ENCODE data around the gene ZRANB1. TPM values are rescaled to one million over a fixed set of nuclear protein-coding genes. Genes with fewer than 3 reads are reported as not detected.

ZRANB1 gene
- total and polyA plus RNA-seq, 8 donors = 4.3 to 12.2 (median 7.7) TPM

DNA sequence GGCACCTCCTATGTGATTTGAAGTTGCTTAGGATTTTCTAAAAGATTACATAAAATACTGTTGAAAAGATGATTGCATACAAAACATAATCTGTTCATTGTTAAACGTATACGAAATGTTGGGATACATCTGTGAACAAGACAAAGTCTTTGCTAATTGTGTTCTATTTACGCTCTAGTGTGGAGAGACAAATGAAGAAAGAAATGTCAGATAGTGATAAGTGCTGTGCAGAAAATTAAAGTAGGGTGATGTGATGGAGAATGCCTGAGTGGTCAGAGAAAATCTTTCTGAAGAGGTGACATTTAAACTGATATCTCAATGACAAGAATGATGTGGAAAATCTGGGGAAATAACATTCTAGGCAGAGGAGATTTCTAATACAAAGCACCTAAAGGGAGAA, 13.4 kb upstream of the ZRANB1 start:
- TF ChIP-seq, protein P1, sequence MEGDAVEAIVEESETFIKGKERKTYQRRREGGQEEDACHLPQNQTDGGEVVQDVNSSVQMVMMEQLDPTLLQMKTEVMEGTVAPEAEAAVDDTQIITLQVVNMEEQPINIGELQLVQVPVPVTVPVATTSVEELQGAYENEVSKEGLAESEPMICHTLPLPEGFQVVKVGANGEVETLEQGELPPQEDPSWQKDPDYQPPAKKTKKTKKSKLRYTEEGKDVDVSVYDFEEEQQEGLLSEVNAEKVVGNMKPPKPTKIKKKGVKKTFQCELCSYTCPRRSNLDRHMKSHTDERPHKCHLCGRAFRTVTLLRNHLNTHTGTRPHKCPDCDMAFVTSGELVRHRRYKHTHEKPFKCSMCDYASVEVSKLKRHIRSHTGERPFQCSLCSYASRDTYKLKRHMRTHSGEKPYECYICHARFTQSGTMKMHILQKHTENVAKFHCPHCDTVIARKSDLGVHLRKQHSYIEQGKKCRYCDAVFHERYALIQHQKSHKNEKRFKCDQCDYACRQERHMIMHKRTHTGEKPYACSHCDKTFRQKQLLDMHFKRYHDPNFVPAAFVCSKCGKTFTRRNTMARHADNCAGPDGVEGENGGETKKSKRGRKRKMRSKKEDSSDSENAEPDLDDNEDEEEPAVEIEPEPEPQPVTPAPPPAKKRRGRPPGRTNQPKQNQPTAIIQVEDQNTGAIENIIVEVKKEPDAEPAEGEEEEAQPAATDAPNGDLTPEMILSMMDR (IDR thresholded peaks at IDR 0.05) = no peak
- no peaks in the 10 kb centered on the region for H3K27me3 ChIP-seq
- peaks cover 0 to 9% (median 8%) of the 10 kb centered on the region in 3 donors for H3K4me1 ChIP-seq
- H3K9me3 ChIP-seq = no peaks in the 10 kb centered on the region
- WGBS, 2 donors = 93 to 95% methylated on average over 3 of the region's 3 CpGs
- intact Hi-C loops (cut with DNase I) = no loop called here
- no peak for FAIRE-seq
- ATAC-seq = no peak
- H3K4me3 ChIP-seq = no peak overlapping the region
- no peak for DNase-seq
- no peak overlapping the region for H3K27ac ChIP-seq
- H3K36me3 ChIP-seq = no peaks in the 10 kb centered on the region

DNA sequence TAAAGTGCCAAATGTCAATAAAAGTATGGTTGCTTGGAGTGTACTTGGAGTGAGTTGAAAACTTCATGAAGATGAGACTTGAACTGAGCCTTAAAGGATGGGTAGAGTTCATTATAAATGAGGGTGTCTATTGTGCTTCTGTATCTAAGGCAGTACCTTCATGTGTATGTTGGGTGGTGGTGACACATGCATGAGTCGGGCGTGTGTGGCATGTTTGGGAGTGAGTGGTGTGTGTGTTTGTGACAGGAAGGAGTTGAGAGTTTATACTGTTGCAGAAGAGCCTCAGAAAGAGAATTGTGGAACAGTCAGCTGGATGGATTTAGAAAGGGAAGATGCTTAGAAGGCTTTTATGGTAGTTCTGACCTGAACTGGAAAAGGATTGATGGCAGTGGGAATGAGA, 6.0 kb upstream of the ZRANB1 start:
- WGBS, 2 donors = 89 to 93% methylated on average over 2 of the region's 2 CpGs
- peaks cover 8 to 17% (median 12%) of the 10 kb centered on the region in 3 donors for H3K4me1 ChIP-seq
- H3K4me3 ChIP-seq = no peak overlapping the region
- H3K9me3 ChIP-seq = no peaks in the 10 kb centered on the region
- no peaks in the 10 kb centered on the region for H3K27me3 ChIP-seq
- intact Hi-C loops (cut with DNase I) = no loop called here
- H3K27ac ChIP-seq = no peak overlapping the region
- no peak for ATAC-seq
- TF ChIP-seq, protein P1 (IDR thresholded peaks at IDR 0.05) = no peak
- no peaks in the 10 kb centered on the region for H3K36me3 ChIP-seq
- DNase-seq = no peak
- FAIRE-seq = no peak

DNA sequence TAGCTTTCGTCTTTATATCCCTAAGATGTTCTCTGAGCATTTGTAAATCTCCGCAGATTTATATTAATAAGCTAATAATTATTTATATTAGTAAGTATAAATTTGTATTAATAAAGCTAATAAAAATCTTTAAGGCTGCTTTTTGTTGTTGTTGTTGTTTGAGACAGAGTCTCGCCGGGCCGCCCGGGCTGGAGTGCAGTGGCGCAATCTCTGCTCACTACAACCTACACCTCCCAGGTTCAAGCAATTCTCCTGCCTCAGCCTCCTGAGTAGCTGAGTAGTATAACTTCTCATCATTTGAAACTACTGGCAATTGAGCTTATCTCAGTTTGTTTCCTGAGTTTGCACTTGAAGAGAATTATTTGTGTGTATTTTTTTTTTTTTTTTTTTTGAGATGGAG, 5.1 kb upstream of the ZRANB1 start:
- Histone ChIP-seq H3K9me3 (no peaks in the 10 kb centered on the region), H3K4me1 (peaks cover 8 to 17% (median 12%) of the 10 kb centered on the region in 3 donors), H3K27me3 (no peaks in the 10 kb centered on the region), H3K27ac (no peak overlapping the region), H3K4me3 (no peak overlapping the region), H3K36me3 (no peaks in the 10 kb centered on the region)
- DNase-seq = no peak
- TF ChIP-seq, protein P1 (IDR thresholded peaks at IDR 0.05) = no peak
- ATAC-seq = no peak
- no peak for FAIRE-seq
- 96 to 98% methylated on average over 7 of the region's 7 CpGs for WGBS, 2 donors
- intact Hi-C loops (cut with DNase I) = no loop called here

DNA sequence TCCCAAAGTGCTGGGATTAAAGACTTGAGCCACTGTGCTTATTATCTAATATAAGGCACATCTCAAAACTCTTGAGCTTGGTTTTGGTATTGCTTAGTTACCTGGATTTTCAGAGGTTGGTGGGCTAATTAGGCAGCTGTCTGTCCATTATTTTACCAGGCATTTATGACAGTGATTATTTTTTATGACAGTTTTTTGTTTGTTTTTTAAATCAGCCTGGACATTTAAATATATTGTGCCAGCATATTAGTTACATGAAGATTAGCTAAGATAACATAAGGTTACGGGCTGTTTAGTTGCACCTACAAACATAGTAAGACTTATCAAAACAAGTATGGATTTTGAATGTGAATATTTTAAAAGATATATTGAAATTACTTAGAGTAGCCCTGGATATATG, 2.6 kb upstream of the ZRANB1 start:
- 49 to 56% methylated on average over 1 of the region's 1 CpG for WGBS, 2 donors
- TF ChIP-seq, protein P1 (IDR thresholded peaks at IDR 0.05) = no peak
- H3K4me1 ChIP-seq = peaks cover 16 to 23% (median 16%) of the 10 kb centered on the region in 3 donors
- intact Hi-C loops (cut with DNase I) = no loop called here
- ATAC-seq (no peak), FAIRE-seq (no peak), DNase-seq (no peak)
- H3K9me3 ChIP-seq = no peaks in the 10 kb centered on the region
- no peak overlapping the region for H3K4me3 ChIP-seq
- H3K36me3 ChIP-seq = no peaks in the 10 kb centered on the region
- no peak overlapping the region for H3K27ac ChIP-seq
- no peaks in the 10 kb centered on the region for H3K27me3 ChIP-seq

DNA sequence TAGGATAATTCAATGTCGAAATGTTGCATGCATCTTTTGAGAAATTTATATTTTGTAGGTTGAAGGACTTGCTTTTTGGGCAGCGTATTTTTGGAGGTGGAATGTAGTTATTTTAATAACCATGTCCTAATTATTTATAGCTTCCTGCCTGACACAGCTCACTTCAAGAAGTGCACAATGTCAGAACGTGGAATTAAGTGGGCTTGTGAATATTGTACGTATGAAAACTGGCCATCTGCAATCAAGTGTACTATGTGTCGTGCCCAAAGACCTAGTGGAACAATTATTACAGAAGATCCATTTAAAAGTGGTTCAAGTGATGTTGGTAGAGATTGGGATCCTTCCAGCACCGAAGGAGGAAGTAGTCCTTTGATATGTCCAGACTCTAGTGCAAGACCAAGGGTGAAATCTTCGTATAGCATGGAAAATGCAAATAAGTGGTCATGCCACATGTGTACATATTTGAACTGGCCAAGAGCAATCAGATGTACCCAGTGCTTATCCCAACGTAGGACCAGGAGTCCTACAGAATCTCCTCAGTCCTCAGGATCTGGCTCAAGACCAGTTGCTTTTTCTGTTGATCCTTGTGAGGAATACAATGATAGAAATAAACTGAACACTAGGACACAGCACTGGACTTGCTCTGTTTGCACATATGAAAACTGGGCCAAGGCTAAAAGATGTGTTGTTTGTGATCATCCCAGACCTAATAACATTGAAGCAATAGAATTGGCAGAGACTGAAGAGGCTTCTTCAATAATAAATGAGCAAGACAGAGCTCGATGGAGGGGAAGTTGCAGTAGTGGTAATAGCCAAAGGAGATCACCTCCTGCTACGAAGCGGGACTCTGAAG, 620 bp downstream of the ZRANB1 start:
- no peak for FAIRE-seq
- intact Hi-C loops (cut with DNase I) = no loop called here
- Histone ChIP-seq H3K4me1 (peaks cover 21 to 28% (median 21%) of the 10 kb centered on the region in 3 donors), H3K27me3 (no peaks in the 10 kb centered on the region), H3K36me3 (no peaks in the 10 kb centered on the region), H3K27ac (no peak overlapping the region), H3K4me3 (no peak overlapping the region), H3K9me3 (no peaks in the 10 kb centered on the region)
- 71 to 73% methylated on average over 11 of the region's 11 CpGs for WGBS, 2 donors
- DNase-seq = no peak
- peak in 3 of 4 donors; percentile 48 to 54 (median 49) for ATAC-seq
- TF ChIP-seq, protein P1 (IDR thresholded peaks at IDR 0.05) = no peak

Data from pancreas (tissue), 10 donors.